Mucosa of descending colon (tissue), 3 donors: ENCODE measurements around the gene ALDH3A2. TPM values are rescaled to one million over a fixed set of nuclear protein-coding genes. Genes with fewer than 3 reads are reported as not detected.

Experiments
- ATAC-seq: fragments of 200-7000 bp; cut with Tn5 transposase; one replicate; pipeline ENCODE4 v1.9.1; 2020; ENCODE audit warnings: mild to moderate bottlenecking, moderate library complexity
- DNase-seq, 3 donors: peaks; one replicate each; pipeline ENCODE4 v3.0.0-alpha.2; 2020
- H3K36me3 ChIP-seq: fragments of 200-600 bp; one replicate; pipeline ENCODE4 v1.8.0; 2021; ENCODE audit warnings: low read depth, mild to moderate bottlenecking
- H3K4me1 ChIP-seq: fragments of 200-600 bp; one replicate; pipeline ENCODE4 v1.8.0; 2021; ENCODE audit warnings: low read depth, mild to moderate bottlenecking
- H3K4me3 ChIP-seq: fragments of 200-600 bp; one replicate; pipeline ENCODE4 v1.8.0; 2021; ENCODE audit warnings: mild to moderate bottlenecking
- H3K9me3 ChIP-seq: fragments of 200-600 bp; one replicate; pipeline ENCODE4 v1.8.0; 2021; ENCODE audit warnings: mild to moderate bottlenecking
- CTCF ChIP-seq: fragments of 200-600 bp; IDR thresholded peaks from one replicate; pipeline ENCODE4 v1.8.0; 2022; ENCODE audit warnings: antibody characterized with exemption, mild to moderate bottlenecking
- intact Hi-C, 2 donors: fragments of 100-400 bp; cut with DNase I in 1 of 2; cut with micrococcal nuclease in 1 of 2; formaldehyde crosslinking; loops; one replicate each; pipeline versions ENCODE4 v1.11.0 to v1.11.1; 2022; cut with DNase I, micrococcal nuclease
- total RNA-seq, 3 donors: library from RNA; stranded (reverse); fragmentation: NEBNext Ultra II Directional in 2 of 3; extraction: Animal tissue kit (Norgen Biotek cat#: 25700) in 2 of 3; gene quantifications; one replicate each; pipeline versions ENCODE4 v1.2.1 to v1.2.4, GENCODE V29; 2021 to 2023
- donor health status: DM: no; HTN: no; CAD: no; lungs with moderate emphysema.
- donor health status: DM: no; HTN: no; CAD: no.
- donor health status: DM: no; HTN: yes; CAD: no.

The ALDH3A2 gene
- total RNA-seq, 3 donors from 2014 or later, result 93.8 to 129 (median 98.1) TPM

GRCh38 chr17:19651451-19652238 lies 3.1 kb downstream of the ALDH3A2 start:
- no peaks in the 10 kb centered on the region for H3K36me3 ChIP-seq
- H3K9me3 ChIP-seq, result no peaks in the 10 kb centered on the region
- H3K4me3 ChIP-seq, result no peak overlapping the region
- no peak for ATAC-seq
- intact Hi-C loops, result no loop called here
- H3K4me1 ChIP-seq, result peaks cover 35% of the 10 kb centered on the region
- peak in 1 of 3 donors; percentile 33 for DNase-seq
- no peak for TF ChIP-seq CTCF

GRCh38 chr17:19652595-19652994 lies 4.0 kb downstream of the ALDH3A2 start:
- DNase-seq, result no peak
- no peak for TF ChIP-seq CTCF

GRCh38 chr17:19654342-19654886 lies 5.9 kb downstream of the ALDH3A2 start:
- no peaks in the 10 kb centered on the region for H3K36me3 ChIP-seq
- TF ChIP-seq CTCF, result no peak
- peaks cover 25% of the 10 kb centered on the region for H3K4me1 ChIP-seq
- ATAC-seq (no peak), DNase-seq (no peak)
- intact Hi-C loops, result no loop called here
- H3K4me3 ChIP-seq, result no peak overlapping the region
- H3K9me3 ChIP-seq, result no peaks in the 10 kb centered on the region

More at GRCh38 chr17:19652595-19652994, 4.0 kb downstream of the ALDH3A2 start:
- H3K4me3 ChIP-seq, result no peak overlapping the region
- H3K4me1 ChIP-seq, result peaks cover 27% of the 10 kb centered on the region
- H3K36me3 ChIP-seq, result no peaks in the 10 kb centered on the region
- ATAC-seq, result no peak
- intact Hi-C loops, result no loop called here
- no peaks in the 10 kb centered on the region for H3K9me3 ChIP-seq

- DNase-seq, result no peak
- intact Hi-C loops, result no loop called here
- Histone ChIP-seq H3K9me3 (no peaks in the 10 kb centered on the region), H3K36me3 (no peaks in the 10 kb centered on the region), H3K4me3 (no peak overlapping the region), H3K4me1 (peaks cover 20% of the 10 kb centered on the region)
- ATAC-seq, result no peak
- TF ChIP-seq CTCF, result no peak
Measured at GRCh38 chr17:19654896-19655295, 6.3 kb downstream of the ALDH3A2 start.

GRCh38 chr17:19656336-19656735 lies 7.8 kb downstream of the ALDH3A2 start:
- intact Hi-C loops, result no loop called here
- TF ChIP-seq CTCF, result no peak
- no peaks in the 10 kb centered on the region for H3K36me3 ChIP-seq
- ATAC-seq (no peak), DNase-seq (no peak)
- H3K4me3 ChIP-seq, result no peak overlapping the region
- H3K4me1 ChIP-seq, result peaks cover 6% of the 10 kb centered on the region
- no peaks in the 10 kb centered on the region for H3K9me3 ChIP-seq
